Subcutaneous abdominal adipose tissue (tissue), 5 donors: Measurements from ENCODE around the gene GRIN2D.

ENCODE experiments used
- H3K27ac ChIP-seq: one replicate; pipeline ENCODE4 v1.7.0; 2013; ENCODE audit warnings: low read depth, mild to moderate bottlenecking, inconsistent platforms, low read length, moderate library complexity
- H3K27me3 ChIP-seq, 5 donors: one replicate each; pipeline ENCODE4 v1.7.0; 2013; ENCODE audit warnings: low read length in 5 of 5, inconsistent platforms in 1 of 5; ENCODE audit not compliant: control insufficient read depth in 5 of 5, insufficient read depth in 4 of 5
- H3K36me3 ChIP-seq, 5 donors: one replicate each; pipeline ENCODE4 v1.7.0; 2013; ENCODE audit warnings: low read length in 5 of 5; ENCODE audit not compliant: control insufficient read depth in 5 of 5, insufficient read depth in 5 of 5
- H3K4me1 ChIP-seq, 5 donors: one replicate each; pipeline ENCODE4 v1.7.0; 2013; ENCODE audit warnings: low read length in 5 of 5, mild to moderate bottlenecking in 3 of 5, moderate library complexity in 1 of 5; ENCODE audit not compliant: control insufficient read depth in 5 of 5, insufficient read depth in 5 of 5
- H3K4me3 ChIP-seq, 5 donors: one replicate each; pipeline ENCODE4 v1.7.0; 2013; ENCODE audit warnings: low read length in 5 of 5, low read depth in 1 of 5
- H3K9ac ChIP-seq, 5 donors: one replicate each; pipeline ENCODE4 v1.7.0; 2013; ENCODE audit warnings: low read length in 5 of 5, mild to moderate bottlenecking in 4 of 5, moderate library complexity in 3 of 5
- H3K9me3 ChIP-seq, 5 donors: one replicate each; pipeline ENCODE4 v1.7.0; 2013; ENCODE audit warnings: low read length in 5 of 5; ENCODE audit not compliant: control insufficient read depth in 5 of 5
- donor health status: healthy.
- donor health status: healthy.
- donor health status: healthy.
- donor health status: healthy.
- donor health status: healthy.

GRIN2D gene

DNA sequence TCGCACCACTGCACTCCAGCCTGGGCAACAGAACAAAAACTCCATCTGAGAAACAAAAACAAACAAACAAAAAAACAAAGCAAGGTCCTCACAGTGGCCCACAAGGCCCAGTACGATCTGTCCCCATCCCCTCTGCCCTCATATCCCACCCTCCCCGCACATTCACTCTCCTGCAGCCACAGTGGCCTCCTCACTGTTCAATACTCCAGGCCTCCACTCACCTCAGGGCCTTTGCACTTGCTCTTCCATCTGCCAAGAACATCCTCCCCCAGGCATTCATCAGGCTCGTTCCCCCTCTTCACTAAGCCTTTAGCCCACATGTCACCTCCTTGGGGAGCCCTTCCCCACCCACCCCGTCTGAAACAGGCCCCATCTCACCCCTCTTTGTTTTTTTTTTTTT is 34.3 kb upstream of the GRIN2D start:
- Histone ChIP-seq H3K9me3 (no peaks in the 10 kb centered on the region), H3K9ac (no peak overlapping the region), H3K27ac (no peak overlapping the region), H3K4me1 (peaks cover 3 to 8% (median 7%) of the 10 kb centered on the region in 5 donors), H3K36me3 (peaks cover 0 to 16% (median 4%) of the 10 kb centered on the region in 5 donors), H3K4me3 (no peak overlapping the region), H3K27me3 (no peaks in the 10 kb centered on the region)

- no peak overlapping the region for H3K9ac ChIP-seq
- no peaks in the 10 kb centered on the region for H3K9me3 ChIP-seq
- H3K4me3 ChIP-seq, result no peak overlapping the region
- H3K27ac ChIP-seq, result no peak overlapping the region
- no peaks in the 10 kb centered on the region for H3K27me3 ChIP-seq
- peaks cover 3 to 15% (median 12%) of the 10 kb centered on the region in 5 donors for H3K4me1 ChIP-seq
- peaks cover 0 to 10% (median 3%) of the 10 kb centered on the region in 5 donors for H3K36me3 ChIP-seq
Observed at GRCh38 chr19:48361912-48362311, 31.6 kb upstream of the GRIN2D start.

GRCh38 chr19:48362716-48363499 is 30.6 kb upstream of the GRIN2D start:
- Histone ChIP-seq H3K36me3 (peaks cover 0 to 10% (median 3%) of the 10 kb centered on the region in 5 donors), H3K4me1 (peaks cover 3 to 15% (median 12%) of the 10 kb centered on the region in 5 donors), H3K27ac (peak overlapping the region; percentile 89), H3K27me3 (no peaks in the 10 kb centered on the region), H3K9me3 (no peaks in the 10 kb centered on the region), H3K9ac (peak overlapping the region; percentile 68 to 94 (median 89)), H3K4me3 (peak overlapping the region; percentile 83 to 95 (median 93))

GRCh38 chr19:48363500-48363809 is 30.0 kb upstream of the GRIN2D start:
- H3K4me1 ChIP-seq, result peaks cover 3 to 15% (median 12%) of the 10 kb centered on the region in 5 donors
- H3K27ac ChIP-seq, result peak overlapping the region; percentile 89
- H3K36me3 ChIP-seq, result peaks cover 0 to 9% (median 3%) of the 10 kb centered on the region in 5 donors
- H3K9ac ChIP-seq, result peak overlapping the region; percentile 68 to 94 (median 89)
- peak overlapping the region; percentile 83 to 95 (median 93) for H3K4me3 ChIP-seq
- H3K27me3 ChIP-seq, result no peaks in the 10 kb centered on the region
- H3K9me3 ChIP-seq, result no peaks in the 10 kb centered on the region

DNA sequence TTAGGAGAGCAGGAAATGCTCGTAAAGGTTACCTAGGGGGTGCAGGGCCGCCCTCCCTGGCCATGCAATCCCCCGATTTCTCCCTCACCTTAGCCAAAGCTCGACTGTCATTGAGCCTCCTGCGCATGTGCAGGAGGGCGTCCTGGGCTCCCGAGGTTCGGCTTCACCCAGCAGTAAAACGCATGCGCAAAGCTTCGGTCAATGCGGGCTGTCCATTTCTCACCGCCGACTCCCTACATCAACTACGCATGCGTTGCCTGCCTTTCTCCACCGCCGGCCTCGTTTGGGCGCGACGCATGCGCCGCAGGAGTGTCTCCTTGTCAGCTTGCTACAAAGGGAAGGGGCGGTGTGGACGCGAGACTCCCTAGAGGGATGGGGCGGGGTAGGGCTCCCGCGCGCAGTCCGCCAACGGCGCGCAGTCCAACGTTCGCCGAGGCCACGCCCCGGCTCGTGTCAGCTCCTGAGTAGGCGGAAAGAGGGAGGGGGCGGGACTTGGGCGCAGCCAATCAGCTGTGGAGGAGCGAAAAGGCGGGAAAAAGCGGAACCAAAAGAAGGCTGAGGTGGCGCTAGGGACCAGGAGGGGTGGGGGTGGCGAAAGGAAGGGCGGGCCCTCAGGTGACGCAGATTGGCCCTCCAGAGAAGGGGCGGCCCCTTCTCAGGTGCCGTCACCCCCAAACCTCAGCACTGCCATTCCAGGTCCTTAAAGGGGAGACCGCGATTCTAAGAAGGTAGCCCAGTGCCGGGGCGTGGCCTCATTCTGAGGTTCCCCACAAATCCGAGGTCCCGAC is 29.5 kb upstream of the GRIN2D start, which contains the start of the genes SYNGR4 and TMEM143:
SYNGR4 (plus strand) TSS at position 558 of the 788 bp plus-strand sequence. CDS start 1,476 bp downstream, outside the sequence.
TMEM143 (minus strand) TSS at position 131 of the 788 bp plus-strand sequence; CDS start at position 111, 20 bp downstream.
- H3K36me3 ChIP-seq, result peaks cover 0 to 9% (median 3%) of the 10 kb centered on the region in 5 donors
- H3K4me3 ChIP-seq, result peak within 1 kb of the TSS; percentile 83 to 95 (median 93)
- H3K4me1 ChIP-seq, result peaks cover 3 to 15% (median 12%) of the 10 kb centered on the region in 5 donors
- peak within 1 kb of the TSS; percentile 89 for H3K27ac ChIP-seq
- H3K27me3 ChIP-seq, result no peaks in the 10 kb centered on the region
- H3K9me3 ChIP-seq, result no peaks in the 10 kb centered on the region
- peak within 1 kb of the TSS; percentile 68 to 94 (median 89) for H3K9ac ChIP-seq

DNA sequence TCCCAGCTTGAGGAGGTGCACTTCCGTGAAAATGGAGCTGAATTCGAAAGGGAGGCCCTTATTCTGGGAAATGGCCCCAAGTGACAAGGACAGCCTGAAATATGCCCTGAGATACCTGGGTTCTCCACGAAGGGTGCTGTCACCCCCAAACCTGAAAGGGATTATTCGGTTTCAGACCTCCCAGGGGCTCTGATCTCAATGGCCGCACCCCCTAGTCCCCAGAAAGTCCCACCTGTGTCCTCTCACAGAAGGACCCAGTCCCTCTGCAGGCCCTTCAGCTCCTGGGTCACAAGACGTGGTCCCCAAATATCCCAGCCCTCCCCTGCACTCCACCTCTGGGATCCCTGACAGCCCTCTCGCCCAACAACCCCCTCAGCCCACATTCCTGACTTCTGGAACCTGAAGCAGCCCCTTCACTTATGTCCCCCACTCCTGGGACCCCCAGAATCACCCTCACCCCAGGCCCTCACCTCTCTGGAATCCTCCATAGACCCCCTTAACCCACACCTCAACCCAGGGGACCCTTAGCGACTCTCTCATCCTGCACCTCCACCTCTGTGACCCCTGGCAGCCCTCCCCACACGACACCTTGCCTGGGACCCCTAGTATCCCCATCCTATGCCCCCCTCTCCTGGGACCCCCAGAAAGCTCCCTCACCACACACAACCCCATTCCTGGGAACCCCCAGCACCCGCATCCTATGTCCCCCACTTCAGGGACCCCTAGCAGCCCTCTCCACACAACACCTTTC is 28.7 kb upstream of the GRIN2D start:
- Histone ChIP-seq H3K36me3 (peaks cover 0 to 7% (median 3%) of the 10 kb centered on the region in 5 donors), H3K27me3 (no peaks in the 10 kb centered on the region), H3K4me1 (peaks cover 3 to 15% (median 12%) of the 10 kb centered on the region in 5 donors), H3K9ac (peak overlapping the region in 2 of 5 donors; percentile 0 to 22), H3K9me3 (no peaks in the 10 kb centered on the region), H3K27ac (no peak overlapping the region), H3K4me3 (peak overlapping the region; percentile 31 to 93 (median 55))

DNA sequence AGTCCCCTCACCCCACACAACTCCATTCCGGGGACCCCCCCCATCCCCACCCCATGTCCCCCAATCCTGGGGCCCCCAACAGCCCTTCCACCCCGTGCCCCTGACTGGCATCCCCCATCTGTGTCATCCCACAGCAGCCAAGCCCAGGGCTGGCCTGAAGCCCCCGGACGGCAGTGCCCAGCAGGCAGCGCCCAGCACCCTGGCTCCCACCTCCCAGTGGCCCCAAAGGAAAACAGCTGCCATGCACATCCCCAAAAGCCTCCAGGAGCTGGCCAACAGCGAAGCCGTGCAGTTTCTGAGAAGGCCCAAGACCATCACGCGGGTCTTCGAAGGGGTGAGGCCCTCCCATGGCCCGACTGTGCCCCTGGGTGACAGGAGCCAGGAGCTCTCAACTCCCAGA is 27.9 kb upstream of the GRIN2D start:
- Histone ChIP-seq H3K27me3 (no peaks in the 10 kb centered on the region), H3K4me1 (peaks cover 3 to 15% (median 12%) of the 10 kb centered on the region in 5 donors), H3K36me3 (peaks cover 0 to 3% (median 0%) of the 10 kb centered on the region in 5 donors), H3K9ac (no peak overlapping the region), H3K27ac (no peak overlapping the region), H3K9me3 (no peaks in the 10 kb centered on the region), H3K4me3 (no peak overlapping the region)

DNA sequence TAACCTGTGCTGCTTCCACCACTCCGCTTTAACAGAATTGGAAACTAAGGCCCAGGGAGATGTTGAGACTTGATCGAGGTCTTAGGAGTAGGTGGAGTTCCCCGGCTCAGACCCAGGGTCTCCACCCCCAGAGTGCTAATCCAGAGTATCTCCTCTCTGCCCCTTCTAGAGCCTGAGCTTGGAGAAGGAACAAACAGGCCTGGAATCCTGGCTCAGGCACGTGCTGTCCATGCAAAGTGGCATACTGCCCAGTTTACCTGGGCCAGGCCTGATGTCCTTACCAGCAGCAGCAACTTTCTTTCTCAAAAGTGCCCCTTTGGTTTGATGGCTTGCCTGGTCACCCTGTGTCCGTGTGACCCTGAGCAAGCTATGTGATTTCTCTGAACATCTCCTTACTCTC is 25.6 kb upstream of the GRIN2D start:
- Histone ChIP-seq H3K9me3 (no peaks in the 10 kb centered on the region), H3K36me3 (no peaks in the 10 kb centered on the region), H3K9ac (no peak overlapping the region), H3K4me3 (no peak overlapping the region), H3K27ac (no peak overlapping the region), H3K4me1 (peaks cover 3 to 15% (median 12%) of the 10 kb centered on the region in 5 donors), H3K27me3 (no peaks in the 10 kb centered on the region)

DNA sequence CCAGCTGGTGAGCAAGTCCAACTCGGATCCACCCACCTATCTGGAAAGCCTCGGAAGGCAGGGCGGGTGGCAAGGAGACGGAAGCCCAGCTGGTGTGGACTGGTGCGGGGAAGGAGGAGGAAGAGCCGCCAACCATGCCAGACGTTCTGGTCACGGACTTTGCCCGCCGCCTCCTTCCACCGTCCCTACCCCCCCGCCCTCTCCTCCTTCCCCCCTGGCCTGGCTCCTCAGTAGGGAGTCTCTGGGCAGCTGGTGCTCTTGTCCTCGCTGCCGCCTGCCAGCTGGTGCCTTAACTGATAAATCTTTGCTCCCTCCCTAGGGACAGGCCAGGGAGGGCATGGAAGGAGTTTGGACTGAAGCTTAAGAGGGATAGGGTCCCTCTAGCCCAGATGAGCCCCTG is 24.5 kb upstream of the GRIN2D start:
- H3K27me3 ChIP-seq, result peaks cover 0 to 5% (median 0%) of the 10 kb centered on the region in 5 donors
- H3K9ac ChIP-seq, result no peak overlapping the region

More for the DNA sequence above, 24.5 kb upstream of the GRIN2D start:
- Histone ChIP-seq H3K36me3 (no peaks in the 10 kb centered on the region), H3K4me1 (peaks cover under 1 to 7% (median 6%) of the 10 kb centered on the region in 5 donors), H3K27ac (no peak overlapping the region), H3K9me3 (no peaks in the 10 kb centered on the region), H3K4me3 (no peak overlapping the region)
